GM12891 (cell line): Measurements from ENCODE around the gene CA9.
"Not testable (repeated sequence)": the region's sequence is repeated elsewhere in the genome, so short reads cannot be mapped to it uniquely, and the experiment has no call there.

Experiments
- DNase-seq: peaks from one replicate; pipeline ENCODE4 v3.0.0; 2011; ENCODE audit warnings: low spot score; ENCODE audit not compliant: insufficient read length
- FAIRE-seq: peaks from 2 replicates; lab custom pipeline; 2011; peaks lifted over from hg19 to GRCh38; lab: Jason Lieb, UNC
- PAX5 ChIP-seq: IDR thresholded peaks from 2 replicates; pipeline ENCODE4 v1.6.1; 2011; ENCODE audit warnings: low read length, moderate library complexity, mild to moderate bottlenecking; ENCODE audit not compliant: insufficient read depth, severe bottlenecking
- POLR2A ChIP-seq: IDR thresholded peaks from 2 replicates; pipeline ENCODE4 v1.6.1; 2011; ENCODE audit warnings: low read depth, low read length, control low read depth
- POLR2AphosphoS5 ChIP-seq: IDR thresholded peaks from 2 replicates; pipeline ENCODE4 v1.6.1; 2011; ENCODE audit warnings: low read depth, low read length, control low read depth
- POU2F2 ChIP-seq: IDR thresholded peaks from 2 replicates; pipeline ENCODE4 v1.6.1; 2011; ENCODE audit warnings: low read depth, mild to moderate bottlenecking, control low read depth, low read length, moderate library complexity
- SPI1 ChIP-seq: IDR thresholded peaks from 2 replicates; pipeline ENCODE4 v1.6.1; 2011; ENCODE audit warnings: low read depth, low read length, control low read depth
- TAF1 ChIP-seq: IDR thresholded peaks from 2 replicates; pipeline ENCODE4 v1.6.1; 2011; ENCODE audit warnings: low read depth, low read length, control low read depth

Gene CA9

GRCh38 chr9:35639631-35640030 lies 34.1 kb upstream of the CA9 start:
- DNase-seq = no peak
- no peak for FAIRE-seq
- TF ChIP-seq PAX5 (no peak), POU2F2 (no peak), SPI1 (no peak), TAF1 (no peak), POLR2A (no peak), POLR2AphosphoS5 (no peak)

- FAIRE-seq, DNase-seq: not testable (repeated sequence)
Measured at GRCh38 chr9:35640431-35640830, 33.3 kb upstream of the CA9 start.

GRCh38 chr9:35641478-35641877 lies 32.2 kb upstream of the CA9 start:
- DNase-seq, FAIRE-seq: not testable (repeated sequence)

GRCh38 chr9:35643046-35643445 lies 30.7 kb upstream of the CA9 start:
- no peak for FAIRE-seq
- TF ChIP-seq PAX5 (no peak), POLR2AphosphoS5 (no peak), TAF1 (no peak), SPI1 (no peak), POLR2A (no peak), POU2F2 (no peak)
- DNase-seq = no peak

- FAIRE-seq, DNase-seq: not testable (repeated sequence)
Measured at GRCh38 chr9:35645736-35646135, 28.0 kb upstream of the CA9 start.

GRCh38 chr9:35646153-35646532 lies 27.6 kb upstream of the CA9 start:
- no peak for TF ChIP-seq POU2F2
- no peak for TF ChIP-seq POLR2A
- no peak for TF ChIP-seq POLR2AphosphoS5
- no peak for TF ChIP-seq SPI1
- no peak for TF ChIP-seq TAF1
- no peak for TF ChIP-seq PAX5
- DNase-seq (no peak), FAIRE-seq (peak; percentile 5)

- FAIRE-seq (peak; percentile 97), DNase-seq (peak; percentile 85)
Measured at GRCh38 chr9:35646533-35647265, 27.0 kb upstream of the CA9 start.

GRCh38 chr9:35649431-35650340 lies 24.0 kb upstream of the CA9 start:
- TF ChIP-seq POU2F2 (0 out of 2 replicates have a peak, but pooled peaks have one; percentile 28), POLR2A (peak; percentile 52), PAX5 (no peak), POLR2AphosphoS5 (peak; percentile 41; the same call in 1 of the 2 replicates), TAF1 (peak; percentile 48; the same call in 1 of the 2 replicates), SPI1 (peak; percentile 88)
- FAIRE-seq = peak; percentile 20
- no peak for DNase-seq

More at GRCh38 chr9:35646533-35647265, 27.0 kb upstream of the CA9 start:
- no peak for TF ChIP-seq PAX5
- TF ChIP-seq POLR2A = 0 out of 2 replicates have a peak, but pooled peaks have one; percentile 37
- no peak for TF ChIP-seq SPI1
- peak; percentile 52; the same call in 1 of the 2 replicates for TF ChIP-seq POLR2AphosphoS5
- peak; percentile 68; the same call in 1 of the 2 replicates for TF ChIP-seq POU2F2
- no peak; the same call in 1 of the 2 replicates for TF ChIP-seq TAF1

GRCh38 chr9:35650341-35651158 lies 23.2 kb upstream of the CA9 start, which contains the start of gene SIT1:
Gene SIT1 (minus strand): TSS chr9:35650931. CDS start chr9:35650853, 78 bp downstream.
- DNase-seq (no peak), FAIRE-seq (peak; percentile 74)
- TF ChIP-seq POLR2A (no peak; the same call in 1 of the 2 replicates), SPI1 (no peak), PAX5 (no peak), TAF1 (no peak), POLR2AphosphoS5 (no peak), POU2F2 (no peak)
